CD4-positive, alpha-beta T cell treated with Interleukin-2 at 100 ng/mL for 4 hours (primary cell): Measurements from ENCODE around the gene SVIL.
"Not testable (repeated sequence)": the region's sequence is repeated elsewhere in the genome, so short reads cannot be mapped to it uniquely, and the experiment has no call there.

ENCODE experiments used
- DNase-seq: peaks from one replicate; pipeline ENCODE4 v3.0.0-alpha.2; 2020; ENCODE audit warnings: low spot score

The SVIL gene

DNA sequence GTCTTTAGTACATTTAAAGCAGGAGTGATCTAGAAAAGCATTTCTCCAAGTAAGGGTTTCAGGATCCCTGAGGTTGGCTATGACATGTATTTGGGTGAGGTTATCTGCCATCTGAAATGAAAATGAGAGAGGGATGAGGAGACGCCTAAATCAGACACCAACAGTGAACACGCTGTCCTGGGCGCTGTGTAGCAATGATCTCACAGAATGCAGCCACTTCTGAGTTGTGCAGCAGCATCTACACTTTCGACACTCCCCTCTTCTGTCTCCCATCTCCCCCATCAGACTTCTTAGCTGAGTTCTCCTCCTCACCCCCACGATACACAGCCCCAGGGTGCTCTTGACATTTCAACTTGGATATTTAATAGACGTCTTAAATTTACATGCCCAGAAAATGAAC, 95.4 kb downstream of the SVIL start:
- no peak for DNase-seq

DNA sequence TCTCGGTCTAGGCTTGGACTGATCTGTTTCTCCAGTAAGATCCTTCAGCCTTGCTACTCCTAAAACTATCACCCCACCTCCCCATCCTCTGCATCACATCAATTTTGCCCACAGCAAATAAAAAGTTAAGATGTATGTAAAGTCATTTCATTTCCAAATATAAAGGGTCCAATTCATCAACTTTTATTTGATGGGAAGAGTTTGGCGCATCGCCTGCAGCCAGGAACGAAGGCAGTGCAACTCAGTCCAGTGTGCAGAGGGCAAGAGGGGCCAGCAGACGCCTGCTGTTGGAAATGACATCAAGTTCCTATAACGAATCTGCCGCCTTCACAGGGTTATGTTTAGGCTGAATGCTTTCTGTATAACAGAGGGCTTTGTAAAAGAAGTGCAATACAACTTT, 97.0 kb downstream of the SVIL start:
- DNase-seq = no peak

DNA sequence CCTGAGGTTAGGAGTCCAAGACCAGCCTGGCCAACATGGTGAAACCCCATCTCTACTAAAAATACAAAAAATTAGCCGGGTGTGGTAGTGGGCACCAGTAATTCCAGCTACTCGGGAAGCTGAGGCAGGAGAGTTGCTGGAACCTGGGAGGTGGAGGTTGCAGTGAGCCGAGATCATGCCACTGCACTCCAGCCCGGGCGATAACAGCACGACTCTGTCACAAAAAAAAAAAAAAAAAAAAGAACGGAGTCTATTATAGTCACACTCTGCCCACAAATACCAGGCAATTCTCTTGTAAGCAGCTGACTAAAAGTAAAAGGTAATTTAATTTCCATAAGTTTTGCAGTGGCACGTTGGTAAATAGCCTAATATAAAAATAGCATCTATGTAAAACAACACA, 98.1 kb downstream of the SVIL start:
- not testable (repeated sequence) for DNase-seq

DNA sequence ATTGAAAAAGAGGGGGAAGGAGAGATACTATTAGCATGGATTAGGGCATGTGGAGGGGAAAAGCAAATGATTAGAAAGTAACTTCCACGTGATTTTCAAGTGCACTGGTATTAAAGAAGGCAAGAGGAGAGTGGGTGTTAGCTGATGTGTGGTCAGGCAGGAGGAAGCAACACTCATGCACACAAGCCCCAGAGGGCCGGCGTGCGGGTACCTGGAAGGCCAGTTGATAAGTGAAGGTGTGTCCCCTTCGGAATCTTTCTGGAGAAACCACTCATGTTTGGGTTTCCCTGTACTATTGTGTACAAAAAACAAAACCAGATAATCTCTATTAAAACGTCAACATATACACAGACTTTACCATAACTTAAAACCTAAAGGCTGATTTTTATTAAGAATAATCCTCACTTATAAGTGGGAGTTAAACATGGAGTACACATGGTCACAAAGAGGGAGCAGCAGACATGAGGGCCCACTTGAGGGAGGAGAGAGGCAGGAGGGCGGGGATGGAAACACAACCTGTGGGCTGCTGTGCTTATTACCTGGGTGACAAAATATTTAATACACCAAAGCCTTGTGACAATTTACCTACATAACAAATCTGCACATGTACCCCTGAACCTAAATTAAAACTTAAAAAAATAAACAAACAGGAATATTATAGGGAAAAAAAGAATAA, 98.9 kb downstream of the SVIL start:
- no peak for DNase-seq

DNA sequence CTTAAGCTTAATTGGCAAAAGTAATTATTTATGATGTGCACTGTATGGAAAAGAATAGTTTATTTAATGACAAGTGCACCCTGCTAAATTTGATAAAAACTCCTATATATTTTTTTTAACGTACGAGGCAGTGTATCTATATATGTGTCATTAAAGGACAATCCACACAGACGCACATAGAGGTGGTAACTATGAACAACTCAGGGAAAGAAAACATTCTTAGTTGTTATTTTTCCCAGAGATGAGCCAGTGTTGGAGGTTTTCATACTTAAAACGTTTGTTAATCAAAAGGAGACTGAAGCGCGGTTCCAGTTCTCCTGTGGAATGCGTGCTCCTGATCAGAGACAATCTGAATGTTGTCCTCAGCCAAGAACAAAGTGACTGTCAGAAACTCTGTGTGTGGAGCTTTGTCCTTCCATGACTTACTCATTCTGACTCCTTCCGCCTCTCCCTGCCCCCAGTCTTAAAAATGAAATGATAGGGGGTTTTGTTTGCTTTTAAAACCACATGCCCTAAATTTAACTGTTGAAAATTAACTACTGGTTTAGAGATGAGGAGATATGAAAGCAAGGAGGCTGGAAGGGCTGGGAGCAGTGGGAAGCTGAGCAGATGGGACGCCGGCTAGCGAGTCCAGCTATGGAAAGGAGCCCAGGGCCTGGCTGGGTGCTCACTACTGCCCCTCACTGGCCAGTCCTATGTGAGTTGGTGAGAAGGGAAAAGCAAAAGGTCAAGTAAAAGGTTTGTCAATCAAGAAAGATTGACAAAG, 99.6 kb downstream of the SVIL start:
- DNase-seq = no peak

DNA sequence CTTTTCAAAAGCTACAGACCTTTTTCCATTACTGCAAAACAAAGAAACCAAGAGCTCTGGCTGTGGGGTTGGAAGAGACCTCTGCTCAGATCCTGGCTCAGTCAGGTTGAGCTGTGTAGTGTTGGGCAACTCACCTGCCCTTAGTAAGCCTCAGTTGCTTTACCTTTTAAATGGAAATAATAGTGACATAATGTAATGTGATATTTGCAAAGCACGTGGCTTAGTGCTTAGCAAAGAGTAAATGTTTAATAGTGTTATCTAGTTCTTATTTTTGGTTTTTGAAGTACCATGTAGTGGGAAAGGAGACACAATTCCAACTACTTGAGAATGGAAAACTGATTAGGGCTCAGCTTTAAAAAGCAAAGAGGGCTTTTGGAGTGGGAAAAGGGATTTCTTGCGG, 100.2 kb downstream of the SVIL start:
- no peak for DNase-seq

DNA sequence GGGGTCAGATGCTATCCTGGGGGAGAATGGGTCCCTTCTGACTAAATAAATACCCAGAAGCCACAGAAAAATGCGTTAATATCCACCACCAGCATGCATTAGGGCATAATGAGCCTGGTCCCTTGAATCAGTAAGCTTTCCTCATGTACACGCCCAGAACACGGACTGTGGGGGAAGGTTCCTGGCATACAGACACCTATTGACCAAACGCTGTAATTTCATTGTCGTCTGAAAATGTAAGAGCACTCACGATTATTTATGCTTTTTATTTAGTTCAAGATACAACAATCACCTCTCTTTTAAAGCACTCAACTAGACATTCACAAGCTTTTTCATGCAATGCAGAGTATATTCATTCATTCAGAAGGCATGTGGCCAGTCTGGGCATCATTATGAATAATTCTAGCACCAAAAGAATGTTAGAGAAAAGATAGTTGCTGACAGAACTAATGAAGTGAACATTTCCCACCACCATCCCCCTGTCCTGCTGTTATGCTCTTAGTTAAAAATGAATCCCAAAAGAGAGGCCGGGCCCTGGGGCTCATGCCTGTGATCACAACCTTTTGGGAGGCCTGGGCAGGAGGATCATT, 101.0 kb downstream of the SVIL start:
- DNase-seq = no peak

DNA sequence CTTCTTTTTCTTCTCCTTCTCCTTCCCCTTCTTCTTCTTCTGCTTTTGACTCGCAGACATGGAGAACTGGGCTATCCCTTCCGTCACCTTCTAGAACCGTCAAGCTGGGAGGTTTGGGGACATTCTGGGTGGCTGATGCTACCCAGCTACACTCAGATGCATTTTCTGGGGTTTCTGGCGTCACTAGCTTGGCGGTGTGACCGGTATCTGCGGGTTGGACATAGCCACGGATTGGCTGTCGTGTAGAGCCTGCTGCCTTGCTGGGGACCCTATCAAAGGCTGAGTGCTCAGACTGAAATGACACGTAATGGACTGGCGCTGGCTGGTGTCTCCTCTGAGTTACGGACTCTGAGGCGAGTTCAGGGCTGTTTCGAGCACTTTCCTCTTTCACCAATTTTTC, 101.7 kb downstream of the SVIL start:
- no peak for DNase-seq

DNA sequence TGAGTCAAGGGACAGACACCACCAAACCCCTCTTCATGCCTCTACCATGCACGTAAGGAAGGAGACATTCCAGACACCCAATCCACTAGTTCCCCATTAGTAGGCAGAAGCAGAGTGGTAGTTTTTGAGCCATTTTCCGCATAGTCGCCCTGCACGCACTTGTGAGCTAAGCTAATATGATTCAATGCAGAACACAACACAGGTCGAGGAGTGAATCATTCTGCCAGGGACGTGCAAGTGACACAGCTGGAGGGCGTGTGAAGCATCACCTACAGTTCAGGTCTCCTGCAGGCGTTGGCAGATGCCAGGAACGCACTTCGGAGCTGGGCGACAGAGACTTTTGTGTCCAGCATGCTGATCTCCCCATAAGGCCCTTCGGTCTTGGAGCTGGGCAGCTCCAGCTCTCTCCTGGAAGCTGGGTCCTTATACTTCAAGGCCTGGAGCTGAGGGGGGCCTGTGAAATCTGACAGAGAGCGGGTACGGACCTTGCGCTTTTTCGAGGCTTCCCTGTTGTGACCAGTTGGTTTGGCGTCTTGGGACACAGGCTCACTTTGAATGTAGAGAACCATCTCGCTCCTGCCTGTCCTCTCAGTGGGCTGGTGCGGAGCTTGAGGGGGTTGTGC, 102.4 kb downstream of the SVIL start:
- DNase-seq = no peak

DNA sequence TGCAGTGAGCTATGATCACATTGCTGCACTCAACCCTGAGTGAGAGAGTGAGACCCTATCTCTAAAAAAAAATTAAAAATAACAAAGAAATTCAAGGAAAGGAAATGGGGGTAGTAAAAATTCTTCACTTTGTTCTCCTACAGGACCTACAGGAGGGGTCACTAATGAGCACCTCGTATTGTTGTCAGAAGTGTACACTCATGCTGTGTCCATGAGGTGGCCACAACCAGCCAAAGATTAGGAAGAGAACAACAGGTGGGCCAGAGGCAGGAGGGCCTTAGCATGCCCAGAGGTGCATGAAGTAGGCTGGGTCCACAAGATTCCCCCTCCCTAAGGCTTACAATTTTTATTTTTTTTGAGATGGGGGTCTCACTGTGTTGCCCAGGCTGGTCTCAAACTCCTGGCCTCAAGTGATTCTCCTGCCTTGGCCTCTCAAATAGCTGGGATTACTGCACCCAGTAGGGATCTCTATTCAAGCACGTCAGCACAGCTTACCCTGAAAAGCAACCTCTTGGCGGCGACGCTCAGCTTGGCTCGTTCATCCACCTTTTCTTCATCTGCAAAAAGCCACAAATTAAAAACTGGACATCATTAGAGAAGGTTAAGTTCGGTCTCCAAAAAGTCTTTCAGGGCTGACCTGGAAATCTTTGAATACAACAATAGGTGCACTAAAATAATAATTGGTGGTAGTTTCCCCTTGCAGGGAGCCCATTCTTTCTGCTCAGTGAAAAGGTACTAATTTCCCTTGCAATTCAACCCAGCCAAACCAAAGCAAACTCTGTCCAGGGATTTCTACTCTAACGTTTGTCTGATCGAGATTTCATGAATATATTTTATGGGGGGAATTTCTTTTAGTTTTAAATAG, 104.4 kb downstream of the SVIL start:
- DNase-seq = no peak

DNA sequence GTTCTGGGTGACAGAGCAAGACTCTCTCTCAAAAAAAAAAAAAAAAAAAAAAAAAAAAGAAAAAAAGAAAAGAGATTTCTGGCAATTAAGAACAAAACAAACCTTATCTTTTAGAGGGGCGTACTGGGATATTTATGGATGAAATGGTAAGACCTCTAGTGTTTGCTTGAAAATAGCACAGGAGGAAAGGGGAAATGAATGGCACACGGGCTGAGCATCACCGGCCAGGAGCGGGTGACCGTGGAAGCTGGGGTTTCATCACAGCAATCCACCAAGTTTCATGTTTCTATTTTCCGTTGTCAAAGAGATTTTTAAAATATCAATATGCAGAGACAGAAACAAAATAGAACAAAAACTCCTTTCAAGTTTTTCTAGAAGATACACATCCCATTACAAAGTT, 105.6 kb downstream of the SVIL start:
- no peak for DNase-seq

DNA sequence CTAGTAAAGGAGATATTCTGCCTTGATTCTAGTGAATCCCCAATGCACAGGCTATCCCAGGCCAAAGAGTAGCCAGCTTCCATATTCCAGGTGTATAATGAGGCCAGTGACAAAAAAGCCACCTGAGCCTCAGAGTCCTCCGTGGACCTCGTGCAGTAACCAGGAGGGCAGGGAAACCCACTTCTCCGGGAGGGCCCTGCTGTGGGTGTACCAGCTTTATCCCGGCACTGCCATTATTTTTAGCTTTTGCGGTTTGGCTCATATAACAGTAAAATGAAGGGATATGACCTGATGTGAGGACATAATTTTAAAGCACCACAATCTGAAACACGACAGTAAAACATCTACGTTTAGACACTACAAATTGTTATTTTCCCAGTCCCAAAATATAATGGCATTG, 109.0 kb downstream of the SVIL start:
- no peak for DNase-seq

DNA sequence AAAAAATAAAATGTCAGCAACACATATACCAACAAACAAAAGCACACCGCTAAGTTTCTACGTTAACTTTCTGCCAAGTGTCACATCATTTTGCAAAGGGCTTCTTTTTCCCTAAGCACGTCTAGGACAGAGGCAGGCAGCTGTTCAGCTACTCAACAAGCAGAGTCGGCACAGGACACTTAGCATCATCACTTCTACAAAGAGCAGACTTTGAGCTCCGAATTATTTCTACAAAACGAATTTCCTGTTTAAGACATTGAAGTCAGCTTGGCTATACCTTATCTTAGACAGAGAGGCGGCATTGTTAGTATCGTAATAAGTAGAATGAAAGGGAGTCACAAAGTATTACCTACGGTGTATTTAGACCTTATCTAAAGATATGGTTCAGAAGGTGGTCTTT, 110.1 kb downstream of the SVIL start:
- DNase-seq = no peak

DNA sequence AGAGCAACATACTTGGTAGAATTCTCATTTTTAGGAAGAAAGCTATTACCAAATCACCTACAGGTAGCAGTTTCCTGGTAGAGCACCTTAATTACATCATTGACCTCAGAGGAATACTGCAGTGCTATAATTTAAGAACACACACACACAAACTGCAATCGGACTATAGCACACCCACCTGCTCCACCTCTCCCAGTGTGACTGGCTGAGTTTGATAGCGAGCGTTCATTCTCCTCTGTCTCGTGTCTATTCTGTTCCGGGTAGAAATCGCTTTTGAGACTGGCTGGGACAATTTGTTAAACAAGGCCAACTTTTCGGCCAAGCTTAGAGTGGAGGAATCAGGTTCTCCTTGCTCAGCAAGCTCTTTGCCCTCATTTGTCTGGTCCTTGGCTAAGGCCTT, 110.5 kb downstream of the SVIL start:
- no peak for DNase-seq

DNA sequence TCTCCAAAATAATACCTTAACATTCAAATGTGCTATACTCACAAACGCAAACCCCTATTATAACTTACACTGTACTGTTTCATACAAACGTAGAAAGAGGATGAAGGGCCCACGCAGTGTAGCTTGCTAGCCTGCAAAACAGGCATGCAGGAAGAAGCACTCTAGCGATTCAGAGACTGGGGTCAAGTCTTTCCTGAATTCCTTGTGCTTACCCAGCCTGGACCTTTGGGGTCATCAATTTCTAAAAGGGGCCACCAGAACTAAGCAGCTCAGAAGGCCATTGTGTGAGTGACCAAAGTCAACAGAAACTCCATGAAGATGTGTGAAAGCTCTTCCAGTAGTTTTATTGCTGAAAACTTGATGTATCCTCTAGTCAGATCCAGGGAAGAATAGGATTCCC, 111.9 kb downstream of the SVIL start:
- no peak for DNase-seq

DNA sequence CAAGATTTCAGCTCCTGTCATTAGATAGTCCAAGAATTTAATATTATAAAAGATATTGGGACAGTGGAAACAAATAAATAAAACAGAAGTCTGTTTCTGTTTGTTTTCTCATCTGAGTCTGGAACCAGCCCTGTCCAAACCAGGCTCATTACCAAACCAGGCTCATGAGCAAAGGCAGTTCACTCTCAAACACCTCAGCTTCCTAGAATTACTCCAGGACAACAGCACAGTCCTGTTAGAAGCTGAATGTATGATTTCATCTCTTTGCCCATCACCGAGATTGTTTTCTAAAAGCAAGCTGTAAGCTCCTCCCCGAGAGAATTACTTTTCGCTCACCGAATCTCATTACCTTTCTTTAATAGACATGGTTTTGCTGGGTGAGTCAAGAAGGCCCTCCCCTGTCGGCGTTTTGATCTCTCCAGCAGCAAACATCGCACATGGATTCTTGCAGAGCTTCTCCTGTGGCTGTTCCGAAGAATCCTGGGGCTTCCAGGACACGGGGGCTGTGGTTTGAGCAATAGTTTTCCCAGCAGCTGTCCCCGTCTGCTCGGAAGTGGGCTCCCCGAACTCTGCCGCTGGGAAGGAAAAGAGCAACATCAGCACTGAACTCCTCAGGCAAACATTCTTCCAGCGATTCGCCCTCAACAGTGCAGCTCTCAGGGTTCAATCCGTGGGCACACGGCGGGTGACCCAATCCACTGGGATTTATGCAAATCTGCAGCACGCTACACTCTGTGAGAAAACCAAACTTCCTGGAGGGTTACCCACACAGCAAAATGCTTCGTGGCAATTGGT, 112.5 kb downstream of the SVIL start:
- DNase-seq = no peak

DNA sequence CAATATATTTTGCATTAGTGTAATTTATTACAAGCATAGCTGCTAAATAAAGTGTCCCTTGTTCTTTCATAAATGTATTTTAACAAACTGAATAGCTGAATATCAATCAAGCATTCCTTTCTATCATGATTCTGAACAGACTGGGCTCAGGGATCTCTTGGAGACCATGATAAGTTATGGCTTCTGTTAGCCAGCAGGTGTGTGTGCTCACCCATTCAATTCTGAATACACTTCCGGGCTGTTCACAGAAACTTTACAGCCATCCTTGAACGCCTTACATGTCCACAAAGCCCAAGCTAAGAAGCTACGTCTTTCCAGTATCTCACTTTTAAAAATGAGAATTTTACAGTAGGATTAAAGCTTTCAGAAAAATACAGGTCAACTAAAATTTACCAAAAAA, 115.1 kb downstream of the SVIL start:
- DNase-seq = no peak

DNA sequence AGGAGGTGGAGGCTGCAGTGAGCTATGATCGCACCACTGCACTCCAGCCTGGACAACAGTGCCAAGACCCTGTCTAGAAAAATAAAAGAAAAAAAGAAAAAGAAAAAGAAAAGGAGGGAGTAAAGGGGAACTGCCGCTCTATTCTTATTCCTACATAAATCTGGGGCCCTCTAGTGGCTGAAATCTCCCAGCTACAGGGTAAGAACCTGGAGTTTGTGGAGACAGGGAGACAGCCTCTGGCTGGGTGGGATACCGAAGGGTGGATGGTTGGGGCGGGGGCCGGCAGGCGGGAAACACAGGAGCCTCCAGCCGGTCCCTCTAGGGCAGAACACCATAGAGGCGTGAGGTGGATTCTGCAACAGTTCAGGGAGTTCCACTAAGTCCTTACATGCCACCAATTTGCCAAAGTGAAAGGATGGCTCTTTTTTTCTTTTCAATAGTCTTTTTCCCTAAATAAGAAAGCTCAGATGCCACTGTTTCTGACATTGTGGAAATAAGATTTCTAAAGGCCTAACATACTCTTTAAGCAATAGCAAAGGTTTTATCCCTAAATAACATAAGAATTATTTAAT, 117.3 kb downstream of the SVIL start:
- DNase-seq = no peak

DNA sequence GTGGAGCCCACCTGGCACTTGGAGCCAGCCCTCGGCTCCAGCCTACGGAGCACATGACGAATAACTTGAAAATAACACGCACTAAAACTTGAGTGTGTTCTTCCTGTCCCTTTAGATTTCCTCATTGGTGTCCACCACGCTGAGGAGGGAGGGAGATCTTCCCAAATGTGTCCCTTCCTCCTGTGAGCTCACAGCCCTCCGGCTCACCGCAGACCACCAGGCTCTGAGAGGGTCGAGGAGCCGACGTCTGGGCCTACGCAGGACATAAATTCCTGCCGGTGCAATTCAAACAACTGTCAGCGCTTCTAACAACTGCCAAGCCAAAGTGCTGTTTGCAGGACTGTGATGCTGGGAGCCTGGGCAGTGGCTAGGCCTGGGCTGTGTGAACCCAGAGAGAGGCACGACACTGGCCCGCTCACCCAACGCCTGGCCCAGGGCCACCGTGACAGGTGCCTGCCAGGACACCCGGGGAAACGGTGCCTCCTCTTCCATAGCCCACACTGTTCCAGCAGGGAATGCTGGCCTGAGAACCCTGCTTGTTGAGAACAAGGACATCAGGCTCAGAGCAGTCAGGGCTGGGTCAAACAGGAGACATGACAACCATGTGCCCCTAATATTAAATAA, 118.3 kb downstream of the SVIL start:
- not testable (repeated sequence) for DNase-seq

DNA sequence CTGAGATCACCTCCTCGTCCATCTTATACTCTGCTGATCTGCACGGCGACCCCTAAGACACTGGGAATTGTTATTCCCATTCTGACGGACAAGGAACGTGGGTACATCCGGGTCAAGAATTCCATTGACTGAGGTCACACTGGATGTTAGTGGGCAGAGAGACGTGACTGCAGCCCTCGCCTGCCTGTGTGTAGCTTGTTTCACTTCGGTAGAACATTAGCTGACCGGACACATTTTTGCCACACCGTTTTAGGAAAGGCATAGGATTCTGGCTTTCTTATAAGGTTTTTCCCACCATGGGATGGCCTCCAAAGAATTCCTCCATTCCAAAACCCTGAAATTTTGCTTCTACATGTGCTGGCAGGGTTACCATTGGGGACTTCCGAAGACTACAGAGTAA, 118.9 kb downstream of the SVIL start:
- not testable (repeated sequence) for DNase-seq
